ENCODE data around the gene CGB1.

Gene CGB1

GRCh38 chr19:49036815-49037214 lies at the start of gene CGB1:
CGB1 (minus strand) TSS chr19:49036895; CDS start chr19:49036711, 184 bp downstream.
- DNase-seq: peak; percentile 79

DNA sequence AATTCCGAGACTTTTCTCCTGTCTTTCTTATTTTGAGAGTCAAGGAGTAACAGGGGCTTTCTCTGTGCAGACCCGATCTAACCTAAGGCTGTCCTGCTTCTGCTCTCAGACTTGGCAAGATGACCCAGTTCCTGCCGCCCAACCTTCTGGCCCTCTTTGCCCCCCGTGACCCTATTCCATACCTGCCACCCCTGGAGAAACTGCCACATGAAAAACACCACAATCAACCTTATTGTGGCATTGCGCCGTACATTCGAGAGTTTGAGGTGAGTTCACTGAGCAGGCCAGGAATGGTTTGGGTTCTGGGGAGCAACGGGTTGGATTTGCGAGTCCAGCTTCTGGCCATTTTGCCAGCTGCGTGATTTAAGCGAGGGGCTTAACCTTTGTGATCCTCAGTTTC lies 49.6 kb upstream of the CGB1 start:
- no peak for DNase-seq

DNA sequence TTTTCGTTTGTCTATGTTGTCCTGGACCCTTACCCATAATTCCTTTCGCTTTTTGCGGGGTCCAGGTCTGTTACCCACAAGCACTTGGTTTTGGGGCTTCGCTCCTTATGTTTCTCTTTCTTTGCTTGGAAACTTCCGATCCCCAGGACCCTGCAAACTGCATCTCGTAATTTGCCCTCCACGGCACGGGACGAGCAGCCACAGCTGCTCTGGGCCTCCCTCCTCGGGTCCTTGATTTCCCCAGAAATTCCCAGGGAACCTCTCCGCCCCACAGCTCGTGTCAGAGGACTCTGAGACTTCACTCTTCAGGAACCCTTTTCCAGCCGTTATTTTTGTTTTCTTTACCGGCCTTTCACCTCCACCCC lies 49.2 kb upstream of the CGB1 start:
- DNase-seq: no peak

DNA sequence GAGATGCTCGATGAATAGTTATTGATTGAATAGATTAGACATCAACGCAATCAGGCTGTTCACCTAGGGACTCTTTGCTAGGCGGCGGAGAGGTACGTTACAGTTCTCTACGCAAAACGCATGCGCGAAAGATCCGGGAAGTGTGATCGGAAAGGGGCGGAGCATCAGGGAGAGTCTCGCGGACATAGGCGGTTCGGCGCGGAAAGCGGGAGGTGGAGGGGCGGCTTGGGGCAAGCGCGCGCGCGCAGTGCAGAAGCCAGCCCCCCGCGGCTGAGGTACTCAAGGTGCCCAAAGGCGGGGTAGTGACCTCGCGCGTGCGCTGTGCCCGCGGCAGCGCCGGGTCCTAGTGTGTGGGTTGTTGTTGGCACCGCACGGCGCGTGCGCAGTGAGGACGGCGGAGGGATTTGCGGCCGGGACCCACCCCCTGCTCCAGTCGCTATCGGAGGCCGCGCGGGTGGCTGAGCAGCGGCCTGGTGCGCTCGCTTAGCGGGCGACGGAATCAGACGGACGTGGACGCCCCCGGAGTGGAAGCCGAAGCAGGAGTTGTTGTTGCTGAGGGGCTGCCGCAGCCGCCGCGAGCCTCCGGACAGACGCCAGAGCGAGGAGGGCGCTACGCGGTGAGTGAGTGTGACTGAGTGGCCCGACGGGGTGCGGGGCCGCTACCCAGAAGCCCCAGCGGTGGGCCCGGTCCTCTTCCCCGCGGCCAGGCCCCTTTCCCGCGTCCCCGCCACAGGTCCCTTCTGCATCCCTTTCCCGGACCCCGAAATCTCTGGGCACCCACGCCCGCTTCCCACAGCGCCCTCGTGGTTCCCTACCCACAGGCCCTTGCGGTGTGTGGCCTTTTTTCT lies 48.5 kb upstream of the CGB1 start, which contains the start of gene SNRNP70:
Gene SNRNP70, plus strand, starts transcription at position 432 of the 848 bp plus-strand sequence. CDS start 964 bp downstream, outside the sequence.
- DNase-seq: peak; percentile 99

DNA sequence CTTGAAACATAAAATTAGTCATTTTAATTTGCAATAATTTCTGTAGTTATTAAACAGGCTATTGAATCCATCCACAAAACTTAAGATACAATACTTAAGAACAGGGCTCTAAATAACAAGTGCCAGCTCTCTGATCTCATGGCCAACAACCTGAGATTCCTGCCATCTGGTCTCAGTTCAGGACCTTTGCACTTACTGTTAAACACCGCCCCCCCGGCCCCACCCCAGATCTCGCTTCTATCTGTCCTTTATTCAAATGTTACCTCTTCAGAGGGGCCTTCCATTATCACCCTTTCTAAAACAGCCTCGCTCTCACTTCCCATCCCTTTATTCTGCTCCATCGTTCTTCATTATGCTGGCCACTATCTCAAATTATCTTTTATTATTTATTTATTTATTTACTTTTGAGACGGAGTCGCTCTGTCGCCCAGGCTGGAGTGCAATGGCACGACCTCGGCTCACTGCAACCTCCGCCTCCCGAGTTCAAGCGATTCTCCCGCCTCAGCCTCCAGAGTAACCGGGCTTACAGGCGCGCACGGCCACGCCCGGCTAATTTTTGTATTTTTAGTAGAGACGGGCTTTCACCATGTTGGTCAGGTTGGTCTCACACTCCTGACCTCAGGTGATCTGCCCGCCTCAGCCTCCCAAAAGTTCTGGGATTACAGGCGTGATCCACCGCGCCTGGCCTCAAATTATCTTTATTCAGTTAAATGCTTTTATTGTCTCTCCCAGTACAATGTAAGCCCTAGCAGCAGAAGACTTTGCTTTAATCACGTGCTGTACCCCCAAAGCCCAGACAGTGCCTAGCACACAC lies 47.7 kb upstream of the CGB1 start:
- DNase-seq: no peak

GRCh38 chr19:49081273-49081672 lies 44.6 kb upstream of the CGB1 start:
- no peak for DNase-seq

DNA sequence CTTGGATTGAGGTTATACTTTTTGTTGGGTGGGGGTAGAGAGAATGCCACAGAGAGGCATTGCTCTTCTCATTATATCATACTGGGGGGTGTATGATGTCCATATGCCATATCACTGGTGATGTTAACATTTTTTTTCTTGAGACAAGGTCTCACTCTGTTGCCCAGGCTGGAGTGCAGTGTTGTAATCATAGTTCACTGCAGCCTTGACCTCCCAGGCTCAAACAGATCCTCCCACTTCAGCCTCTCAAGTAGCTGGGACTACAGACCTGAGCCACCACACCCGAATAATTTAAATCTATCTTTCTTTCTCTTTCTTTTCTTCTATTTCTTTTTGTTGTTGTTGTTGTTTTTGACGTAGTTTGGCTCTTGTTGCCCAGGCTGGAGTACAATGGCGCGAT lies 43.7 kb upstream of the CGB1 start:
- no peak for DNase-seq

GRCh38 chr19:49074869-49075268 lies 38.2 kb upstream of the CGB1 start:
- peak; percentile 53 for DNase-seq

DNA sequence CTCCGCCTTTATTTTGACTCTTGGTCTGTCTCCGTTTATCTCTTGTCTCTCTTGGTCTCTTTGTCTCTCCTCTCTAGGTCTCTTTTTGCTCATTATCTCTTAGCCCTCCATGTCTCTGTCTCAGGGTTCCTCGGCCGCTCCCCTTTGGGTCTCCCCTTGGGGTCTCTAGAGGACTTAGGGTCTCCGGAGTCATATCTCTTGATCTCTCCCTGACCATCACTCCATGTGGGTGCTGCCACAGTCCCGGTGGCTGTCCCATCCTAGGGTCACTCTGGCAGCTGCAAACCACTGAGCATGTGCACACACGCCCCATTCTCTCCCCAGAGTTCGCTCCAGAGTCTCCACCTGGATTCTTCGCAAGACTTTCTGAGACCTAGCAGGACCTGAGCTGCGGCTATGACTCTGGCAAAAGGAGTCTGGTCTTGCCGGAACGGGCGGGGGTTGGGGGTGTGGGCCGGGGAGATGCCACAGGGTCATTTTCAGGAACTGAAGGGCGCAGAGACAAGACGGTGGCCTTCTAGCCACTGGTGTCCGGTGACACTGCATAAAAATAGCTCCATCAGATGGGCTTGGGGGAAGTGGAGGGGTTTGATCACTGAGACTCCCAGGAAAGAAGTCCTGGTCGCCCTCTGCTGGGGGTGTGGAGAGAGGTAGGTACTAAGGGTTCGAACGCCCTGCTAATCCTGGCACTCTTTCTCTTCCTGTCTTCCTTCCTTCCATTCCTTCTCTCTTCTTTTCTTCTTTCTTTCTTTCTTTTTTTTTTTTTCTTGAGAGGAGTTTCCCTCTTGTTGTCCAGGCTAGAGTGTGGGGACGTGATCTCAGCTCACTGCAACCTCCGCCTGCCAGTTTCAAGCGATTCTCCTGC lies 37.1 kb upstream of the CGB1 start:
- DNase-seq: no peak

DNA sequence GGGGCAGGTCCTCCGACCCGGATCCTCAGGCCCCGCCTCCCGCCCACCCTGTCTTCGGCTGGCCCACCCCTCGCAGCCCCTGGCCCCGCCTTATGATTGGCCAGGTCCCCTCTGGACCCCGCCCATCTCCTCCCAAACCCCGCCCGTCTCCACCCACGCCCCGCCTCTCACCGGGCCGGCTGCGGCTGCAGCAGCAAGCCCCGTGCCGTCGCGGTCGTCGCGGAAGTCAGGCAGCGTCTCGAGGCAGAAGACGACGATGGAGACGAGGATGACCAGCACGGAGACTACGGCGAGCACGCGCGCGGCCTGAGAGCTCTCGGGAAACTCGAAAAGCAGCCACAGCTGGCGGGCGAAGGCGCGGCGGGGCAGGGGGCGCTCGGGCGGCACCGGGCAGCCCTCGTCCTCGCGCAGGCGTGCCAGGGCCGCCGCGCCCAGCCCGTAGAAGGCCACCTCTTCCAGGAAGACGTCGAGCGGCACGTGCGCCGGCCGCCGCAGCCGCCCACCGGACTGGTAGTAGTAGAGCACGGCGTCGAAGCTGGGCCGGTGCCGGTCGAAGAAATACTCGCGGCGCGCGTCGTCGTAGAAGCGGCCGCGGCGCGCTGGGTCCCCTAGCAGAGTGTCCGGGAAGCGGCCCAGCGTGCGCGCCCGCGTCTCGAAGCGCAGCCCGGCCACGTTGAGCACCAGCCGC lies 35.3 kb upstream of the CGB1 start:
- no peak for DNase-seq

DNA sequence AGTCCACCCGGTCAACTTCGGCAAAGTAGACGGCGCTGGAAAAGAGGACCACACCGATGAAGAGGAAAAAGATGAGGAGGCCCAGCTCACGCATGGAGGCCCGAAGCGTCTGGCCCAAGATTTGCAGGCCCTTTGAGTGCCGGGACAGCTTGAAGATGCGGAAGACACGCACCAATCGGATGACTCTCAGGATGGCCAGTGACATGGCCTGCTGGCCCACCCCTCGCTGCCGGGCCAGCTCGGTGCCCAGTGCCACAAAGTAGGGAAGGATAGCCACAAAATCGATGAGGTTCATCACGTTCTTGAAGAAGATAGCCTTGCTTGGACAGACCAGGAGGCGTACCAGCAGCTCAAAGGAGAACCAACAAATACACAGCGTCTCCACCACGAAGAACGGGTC lies 33.7 kb upstream of the CGB1 start:
- DNase-seq: no peak

GRCh38 chr19:49069026-49069425 lies 32.3 kb upstream of the CGB1 start:
- no peak for DNase-seq

GRCh38 chr19:49067554-49067953 lies 30.9 kb upstream of the CGB1 start:
- DNase-seq: no peak

GRCh38 chr19:49065905-49066512 lies 29.3 kb upstream of the CGB1 start:
- DNase-seq: no peak

DNA sequence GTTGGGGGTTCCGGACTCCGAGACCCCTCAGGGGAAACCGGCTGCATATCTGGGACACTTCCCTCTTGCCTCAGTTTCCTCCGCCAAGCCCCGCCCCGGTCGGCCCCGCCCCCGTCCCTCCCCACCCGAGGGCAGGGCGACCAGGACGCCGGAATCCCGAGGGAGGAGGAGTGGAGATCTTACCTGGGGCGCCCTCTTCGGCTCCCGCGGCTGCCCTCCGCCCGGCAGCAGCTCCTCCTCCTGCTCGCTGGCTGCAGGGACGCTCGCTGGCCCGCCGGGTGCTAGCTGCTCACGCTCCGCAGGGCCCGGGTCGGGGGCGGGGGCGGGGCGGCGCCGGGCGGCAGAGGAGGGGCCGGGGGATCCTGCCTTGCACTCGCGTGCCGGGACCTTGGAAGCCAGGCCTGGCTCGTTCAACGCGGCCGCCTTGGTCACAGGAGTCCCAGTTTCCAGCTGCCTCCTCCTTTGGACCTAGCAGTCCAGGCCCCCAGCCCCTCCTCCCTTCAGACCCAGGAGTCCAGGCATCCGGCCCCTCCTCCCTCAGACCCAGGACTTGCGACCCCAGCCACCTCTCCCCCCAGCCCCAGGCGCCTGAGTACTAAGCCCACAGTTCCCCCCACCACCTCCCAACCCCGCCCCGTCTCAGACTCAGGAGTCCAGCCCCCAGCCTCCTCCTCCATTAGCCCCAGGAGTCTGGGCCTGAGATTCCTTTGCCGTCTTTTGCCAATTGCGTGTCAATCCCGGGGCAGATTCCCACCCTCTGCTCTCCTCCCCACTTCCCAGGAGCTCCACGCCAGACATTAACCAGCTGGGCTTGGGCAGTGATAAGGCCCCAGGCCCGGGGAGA lies 28.3 kb upstream of the CGB1 start, which contains the start of gene NTF4:
Gene NTF4, minus strand, starts transcription at position 51 of the 844 bp plus-strand sequence. CDS start 2,821 bp downstream, outside the sequence.
- no peak for DNase-seq

GRCh38 chr19:49064029-49064629 lies 27.4 kb upstream of the CGB1 start:
- DNase-seq: no peak

DNA sequence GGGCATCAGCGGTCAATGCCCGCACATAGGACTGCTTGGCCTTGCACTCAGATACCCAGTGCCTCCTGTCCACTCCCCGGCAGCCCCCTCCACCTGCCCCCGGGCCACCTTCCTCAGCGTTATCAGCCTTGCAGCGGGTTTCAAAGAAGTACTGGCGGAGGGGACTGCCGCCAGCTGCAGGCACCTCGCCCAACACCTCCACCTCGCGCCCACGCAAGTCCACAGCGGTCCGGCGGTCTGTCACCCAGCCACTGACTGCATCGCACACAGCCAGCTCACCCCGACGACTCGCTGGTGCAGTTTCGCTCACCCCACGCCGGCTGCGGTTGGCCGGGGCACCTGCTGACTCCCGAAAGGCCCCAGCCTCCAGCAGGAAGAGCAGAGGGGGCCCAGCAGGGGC lies 24.8 kb upstream of the CGB1 start:
- no peak for DNase-seq

- DNase-seq: no peak
Observed at GRCh38 chr19:49061000-49061399, 24.3 kb upstream of the CGB1 start.

GRCh38 chr19:49059053-49059452 lies 22.4 kb upstream of the CGB1 start:
- DNase-seq: no peak

DNA sequence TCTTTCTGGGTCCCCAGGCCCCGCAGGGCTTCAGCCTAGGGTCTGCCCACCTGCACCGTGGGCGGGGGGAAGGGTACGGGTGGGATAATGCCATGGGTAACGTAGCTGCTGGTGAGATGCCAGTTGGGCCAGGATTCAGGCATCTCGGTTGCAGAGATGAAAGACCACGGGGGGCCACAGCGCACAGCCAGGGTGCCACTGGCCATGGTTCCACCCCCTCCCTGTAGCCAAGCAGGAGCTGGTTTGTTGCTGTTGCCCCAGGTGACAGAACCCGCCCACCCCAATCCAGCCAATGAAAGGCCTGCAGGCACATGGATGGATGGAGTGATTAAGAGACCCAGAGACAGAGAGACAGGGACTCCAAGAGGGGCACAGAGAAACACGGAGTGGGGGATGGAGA lies 21.9 kb upstream of the CGB1 start:
- peak; percentile 54 for DNase-seq

Measured in stimulated activated CD8-positive, alpha-beta memory T cell treated with anti-CD3 and anti-CD28 coated beads, Interleukin-4, amount 100 ng/mL, for 48 hours (primary cell).